Activated T-helper 1 cell treated with anti-CD3 and anti-CD28 coated beads, Interleukin-2, amount 50 U/mL, for 16 hours (primary cell): ENCODE results near the gene ZBTB46.
"Not testable (repeated sequence)": the region's sequence is repeated elsewhere in the genome, so short reads cannot be mapped to it uniquely, and the experiment has no call there.

Experiments
- DNase-seq, 2 donors: peaks; one replicate each; pipeline ENCODE4 v3.0.0-alpha.2; 2020; ENCODE audit warnings: low read depth in 1 of 2, low spot score in 1 of 2

The ZBTB46 gene

DNA sequence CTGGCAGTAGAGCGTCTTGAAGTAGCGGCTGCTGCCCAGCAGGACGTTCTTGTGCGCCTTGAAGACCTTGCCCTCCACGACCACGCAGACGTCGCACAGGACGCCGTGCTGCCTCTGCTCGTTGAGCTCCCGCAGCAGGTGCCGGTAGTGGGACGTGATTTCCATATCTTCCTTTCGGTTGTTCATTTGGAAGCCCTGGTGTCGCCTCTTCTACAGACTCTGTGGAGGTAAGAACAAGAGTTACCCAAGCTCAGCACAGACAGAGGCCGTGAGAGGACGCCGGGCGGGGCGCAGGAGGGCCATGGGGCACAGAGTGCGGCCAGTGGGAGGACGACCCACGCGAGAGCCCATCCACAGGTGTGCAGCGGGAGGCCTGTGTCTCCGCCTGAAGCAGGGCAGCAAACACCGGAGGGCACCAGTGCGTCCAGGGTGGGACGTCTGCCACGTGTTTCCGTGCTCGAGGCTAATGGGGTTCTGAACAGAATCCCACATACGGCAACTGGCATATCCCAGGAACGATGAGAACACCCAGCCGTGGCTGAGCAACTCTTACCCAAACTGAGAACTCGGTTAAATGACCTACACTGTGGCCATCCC lies 40.4 kb downstream of the ZBTB46 start:
- no peak for DNase-seq

DNA sequence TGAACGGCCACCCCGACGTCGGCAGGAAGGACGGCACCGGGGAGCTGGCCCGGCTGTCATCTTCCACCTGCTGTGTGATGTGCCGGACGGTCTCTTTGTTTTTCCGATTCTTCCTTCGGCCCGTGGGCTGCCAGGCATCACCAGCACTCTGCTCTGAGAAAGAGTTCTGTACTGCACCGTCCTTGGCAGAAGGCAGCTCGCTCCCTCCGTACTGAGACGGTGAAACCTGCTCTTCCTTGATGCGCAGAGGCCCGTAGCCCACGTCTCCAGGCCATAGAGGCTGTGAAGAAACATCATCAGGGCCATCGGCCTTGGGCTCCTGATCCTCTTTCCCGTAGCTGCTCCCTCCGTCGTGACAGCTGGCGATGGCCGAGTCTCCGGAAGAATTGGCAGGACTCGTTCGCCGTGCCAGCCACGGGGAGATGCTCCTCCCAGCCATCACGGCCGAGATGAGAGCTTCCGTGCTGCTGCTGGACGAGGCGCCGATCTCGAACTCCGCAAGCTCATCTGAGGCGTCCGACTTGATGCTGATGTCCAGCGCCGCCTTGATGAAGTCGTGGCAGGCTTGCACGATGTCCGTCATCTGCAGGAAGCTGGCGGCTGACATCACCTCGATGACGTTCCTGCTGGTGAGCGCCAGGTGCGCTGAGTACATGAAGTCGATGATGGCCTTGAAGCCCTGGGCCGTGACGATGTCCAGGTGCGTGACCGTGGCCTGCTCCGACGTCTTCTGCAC lies 41.1 kb downstream of the ZBTB46 start:
- no peak for DNase-seq

DNA sequence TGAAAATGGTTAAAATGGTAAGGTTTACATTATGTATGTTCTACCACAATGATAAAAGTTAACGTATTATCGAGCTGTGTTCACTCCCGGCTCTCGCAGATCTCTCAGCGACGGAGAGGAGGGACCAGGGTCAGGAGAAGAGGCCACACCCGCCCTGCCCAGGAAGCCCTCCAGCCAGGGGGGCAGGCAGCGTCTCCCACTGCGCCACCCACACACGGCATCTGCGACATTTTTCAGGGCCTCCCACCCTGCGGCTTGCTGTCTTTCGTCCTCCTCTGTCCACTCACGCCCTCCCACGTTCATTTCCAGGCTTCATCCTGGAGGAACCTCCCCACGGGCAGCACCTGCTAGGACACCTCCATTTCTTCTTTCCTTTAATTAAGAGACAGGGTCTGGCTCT lies 43.3 kb downstream of the ZBTB46 start:
- no peak for DNase-seq

DNA sequence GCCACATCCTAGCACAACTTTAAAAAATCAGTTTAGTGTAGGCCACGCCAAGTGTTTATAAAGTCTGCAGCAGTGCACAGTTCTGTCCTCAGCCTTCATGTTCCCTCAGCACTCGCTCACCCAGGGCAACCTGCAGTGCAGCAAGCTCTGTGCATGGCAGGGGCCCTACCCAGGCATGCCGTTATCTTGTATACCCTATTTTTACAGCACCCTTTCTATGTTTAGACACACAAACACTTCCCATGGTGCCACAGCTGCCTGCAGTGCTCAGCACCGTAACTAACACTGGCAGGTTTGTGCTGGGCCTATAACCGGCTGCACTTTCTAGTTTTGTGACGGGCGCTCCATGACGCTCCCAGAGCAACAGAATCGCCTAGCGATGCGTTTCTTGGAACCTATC lies 43.8 kb downstream of the ZBTB46 start:
- no peak for DNase-seq

- DNase-seq = no peak
Observed at GRCh38 chr20:63785691-63786131, 45.4 kb downstream of the ZBTB46 start.

- no peak for DNase-seq
Observed at GRCh38 chr20:63783970-63784369, 47.1 kb downstream of the ZBTB46 start.

GRCh38 chr20:63782521-63782971 lies 48.5 kb downstream of the ZBTB46 start:
- DNase-seq = no peak

- peak in 1 of 2 donors; percentile 50 for DNase-seq
Observed at GRCh38 chr20:63782051-63782471, 49.0 kb downstream of the ZBTB46 start.

DNA sequence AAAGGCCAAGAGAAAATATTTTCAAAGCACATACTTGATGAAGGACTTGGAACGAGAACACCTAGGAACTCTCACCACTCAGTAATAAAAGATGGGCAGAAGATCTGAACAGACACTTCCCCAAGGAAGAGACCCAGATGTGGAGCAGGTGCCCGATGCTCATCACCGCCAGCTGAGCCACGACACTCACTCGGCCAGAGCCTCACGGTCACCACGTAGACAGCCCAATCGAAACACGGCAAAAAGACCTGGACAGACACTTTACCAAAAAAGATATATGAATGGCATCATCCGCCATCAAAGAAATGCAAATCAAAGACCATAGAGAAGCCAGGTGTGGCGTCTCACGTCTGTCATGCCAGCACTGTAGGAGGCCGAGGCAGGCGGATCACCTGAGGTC lies 49.9 kb downstream of the ZBTB46 start:
- no peak for DNase-seq

GRCh38 chr20:63778857-63779256 lies 52.2 kb downstream of the ZBTB46 start:
- DNase-seq = no peak

- no peak for DNase-seq
Observed at GRCh38 chr20:63778034-63778752, 52.9 kb downstream of the ZBTB46 start.

GRCh38 chr20:63777614-63778013 lies 53.5 kb downstream of the ZBTB46 start:
- no peak for DNase-seq

DNA sequence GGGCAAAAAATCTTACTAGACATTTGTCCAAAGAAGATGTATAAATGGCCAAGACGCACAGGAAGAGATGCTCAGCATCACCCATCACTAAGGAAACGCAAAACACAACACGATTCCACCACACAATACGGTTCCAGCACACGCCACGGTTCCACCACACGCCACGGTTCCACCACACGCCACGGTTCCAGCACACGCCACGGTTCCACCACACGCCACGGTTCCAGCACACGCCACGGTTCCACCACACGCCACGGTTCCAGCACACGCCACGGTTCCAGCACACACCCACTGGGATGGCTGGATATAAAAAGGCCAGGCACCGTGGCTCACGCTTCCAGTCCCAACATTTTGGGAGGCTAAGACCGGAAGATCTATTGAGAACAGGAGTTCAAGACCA lies 54.2 kb downstream of the ZBTB46 start:
- DNase-seq = not testable (repeated sequence)

DNA sequence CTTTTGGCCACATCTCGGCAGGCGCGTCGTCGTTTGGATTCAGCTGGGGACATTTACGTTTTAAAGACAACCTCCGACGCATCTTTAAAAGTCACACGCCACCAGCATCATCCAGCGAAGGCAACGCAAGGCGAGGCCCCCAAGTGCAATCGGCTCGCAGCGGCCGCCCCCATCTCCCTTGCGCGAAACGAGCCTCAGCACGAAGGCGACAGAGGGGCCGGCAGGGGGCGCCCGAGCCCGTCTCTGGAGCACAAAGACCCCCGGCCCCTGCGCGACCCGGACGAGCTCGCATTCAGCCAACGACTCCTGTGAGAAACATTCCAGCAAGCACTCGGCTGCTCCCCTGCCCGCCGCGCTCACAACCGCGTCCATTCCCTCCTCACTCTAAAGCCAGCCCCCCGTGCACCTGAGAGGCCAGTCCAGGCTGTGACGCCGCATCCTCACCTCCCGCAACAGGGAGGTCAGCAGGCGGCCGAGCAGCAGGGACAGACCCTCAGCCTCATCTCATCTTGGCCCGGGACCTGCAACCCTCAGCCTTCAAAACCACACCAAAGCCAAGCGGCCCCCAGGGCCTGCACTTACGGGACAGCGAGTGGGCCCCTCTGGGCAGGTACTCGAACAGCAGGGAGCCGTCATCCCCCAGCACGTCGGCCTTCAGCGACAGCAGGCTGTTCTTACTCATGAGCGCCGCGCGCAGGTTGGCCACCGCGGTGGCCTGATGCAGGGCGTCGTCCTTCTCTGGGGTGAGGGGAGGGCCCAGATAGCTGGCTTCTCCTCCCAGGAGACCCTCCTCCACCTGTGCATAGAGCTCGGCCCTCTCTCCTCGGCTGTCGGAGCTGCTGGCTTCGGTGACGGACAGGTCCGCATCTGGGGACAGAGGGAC lies 55.7 kb downstream of the ZBTB46 start:
- DNase-seq = no peak

DNA sequence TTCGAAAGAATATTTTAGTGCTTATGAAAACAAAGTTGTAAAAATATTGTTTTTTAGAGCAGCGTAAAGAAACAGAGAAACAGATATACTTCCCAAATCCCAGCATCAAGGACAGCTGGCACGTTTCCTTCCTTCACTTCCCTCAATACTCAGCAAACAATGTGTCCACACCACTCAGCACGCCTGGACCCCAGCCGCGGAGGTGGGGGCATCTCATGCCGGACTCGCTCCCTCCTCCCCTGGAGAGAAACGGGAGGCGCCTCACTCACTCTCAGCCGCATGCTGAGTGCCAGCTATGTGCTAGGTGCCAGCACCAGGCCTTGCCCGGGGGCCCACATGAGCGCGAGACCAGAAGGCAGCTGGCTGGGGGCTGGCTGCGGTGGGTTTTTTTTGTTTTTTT lies 56.8 kb downstream of the ZBTB46 start:
- DNase-seq = no peak

GRCh38 chr20:63773571-63774241 lies 57.4 kb downstream of the ZBTB46 start:
- no peak for DNase-seq

- DNase-seq = no peak
Observed at GRCh38 chr20:63772781-63773518, 58.1 kb downstream of the ZBTB46 start.

- DNase-seq = no peak
Observed at GRCh38 chr20:63771046-63771707, 59.9 kb downstream of the ZBTB46 start.

GRCh38 chr20:63769891-63770474 lies 61.1 kb downstream of the ZBTB46 start:
- no peak for DNase-seq
